ENCODE results near the gene CLEC3B. TPM values are rescaled to one million over a fixed set of nuclear protein-coding genes. Genes with fewer than 3 reads are reported as not detected.
"Not testable (repeated sequence)": the region's sequence is repeated elsewhere in the genome, so short reads cannot be mapped to it uniquely, and the experiment has no call there.

Gene CLEC3B
- total RNA-seq, 2 donors from 2014 or later: 13.7 to 19.2 TPM

DNA sequence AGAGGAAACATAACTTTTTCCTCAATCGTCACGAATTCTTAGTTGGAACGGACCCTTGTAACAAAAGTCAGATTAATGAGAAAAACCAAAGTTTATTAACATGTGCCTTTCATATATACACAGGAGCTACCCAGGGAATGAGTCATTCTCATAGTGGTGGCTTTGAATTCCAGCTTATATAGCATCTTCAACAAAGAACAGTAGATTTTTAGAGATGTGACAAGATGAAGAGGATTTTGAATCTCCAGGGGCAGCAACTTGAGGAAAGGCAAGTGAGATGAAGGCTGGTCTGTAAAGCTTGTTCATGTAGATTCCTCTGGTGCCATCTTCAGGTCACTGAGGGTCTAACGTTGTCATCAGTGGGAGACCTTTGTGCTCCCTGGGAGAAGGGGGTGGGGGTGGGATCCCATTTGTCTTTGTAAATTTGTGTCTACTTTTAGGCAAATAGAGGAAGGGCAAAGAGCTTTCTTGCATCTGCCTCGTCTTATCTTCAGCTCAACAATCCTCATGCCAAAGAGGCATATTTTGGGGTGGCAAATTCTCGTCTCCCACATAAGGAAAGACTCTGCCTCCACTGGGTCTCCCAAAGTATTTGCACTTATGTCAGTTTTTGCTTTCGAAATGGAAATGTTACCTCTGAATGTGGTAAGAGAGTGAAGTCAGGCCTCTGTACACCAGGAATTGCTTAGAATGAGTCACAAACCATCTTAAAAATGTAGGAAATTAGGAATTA lies 29.5 kb downstream of the CLEC3B start:
- no peak for ATAC-seq
- DNase-seq: no peak
- intact Hi-C loops (cut with DNase I, micrococcal nuclease): no loop called here

GRCh38 chr3:45056608-45057301 lies 30.7 kb downstream of the CLEC3B start:
- intact Hi-C loops (cut with DNase I, micrococcal nuclease): no loop called here
- no peak for DNase-seq
- ATAC-seq: peak; percentile 30

DNA sequence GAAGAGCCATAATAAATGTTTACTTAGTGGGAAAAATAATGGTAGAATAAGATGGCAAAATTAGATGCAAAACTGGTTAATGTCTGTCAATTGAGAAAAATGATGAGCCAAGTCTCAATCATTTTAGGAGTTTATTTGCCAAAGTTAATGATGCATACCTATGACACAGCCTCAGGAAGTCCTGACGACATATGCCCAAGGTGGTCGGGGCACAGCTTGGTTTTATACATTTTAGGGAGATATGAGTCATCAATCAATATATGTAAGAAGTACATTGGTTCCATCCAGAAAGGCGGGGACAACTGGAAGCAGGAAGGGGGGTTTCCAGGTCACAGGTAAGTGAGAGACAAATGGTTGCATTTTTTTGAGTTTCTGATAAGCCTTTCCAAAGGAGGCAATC lies 31.5 kb downstream of the CLEC3B start:
- no peak for DNase-seq
- no peak for ATAC-seq
- intact Hi-C loops (cut with DNase I, micrococcal nuclease): no loop called here

DNA sequence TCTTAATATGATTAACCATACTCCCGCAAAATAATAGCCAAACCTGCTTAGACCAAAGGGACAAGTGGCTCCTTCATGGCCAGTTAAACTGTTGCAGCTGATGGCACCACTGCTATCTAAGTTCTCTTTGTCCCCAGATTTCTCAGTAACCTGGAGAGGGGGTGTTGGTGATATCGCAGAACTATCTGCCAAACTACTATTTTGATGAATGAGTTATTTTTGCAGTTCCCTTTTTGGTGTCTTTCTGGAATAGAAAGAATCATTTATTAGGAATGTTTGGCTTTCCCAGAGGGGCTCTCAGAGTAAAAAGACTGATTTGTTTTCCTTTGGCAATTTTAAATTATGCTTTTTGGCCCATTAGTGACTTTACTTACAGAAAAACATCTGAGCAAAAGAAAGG lies 33.0 kb downstream of the CLEC3B start:
- ATAC-seq: no peak
- intact Hi-C loops (cut with DNase I, micrococcal nuclease): no loop called here
- DNase-seq: no peak

DNA sequence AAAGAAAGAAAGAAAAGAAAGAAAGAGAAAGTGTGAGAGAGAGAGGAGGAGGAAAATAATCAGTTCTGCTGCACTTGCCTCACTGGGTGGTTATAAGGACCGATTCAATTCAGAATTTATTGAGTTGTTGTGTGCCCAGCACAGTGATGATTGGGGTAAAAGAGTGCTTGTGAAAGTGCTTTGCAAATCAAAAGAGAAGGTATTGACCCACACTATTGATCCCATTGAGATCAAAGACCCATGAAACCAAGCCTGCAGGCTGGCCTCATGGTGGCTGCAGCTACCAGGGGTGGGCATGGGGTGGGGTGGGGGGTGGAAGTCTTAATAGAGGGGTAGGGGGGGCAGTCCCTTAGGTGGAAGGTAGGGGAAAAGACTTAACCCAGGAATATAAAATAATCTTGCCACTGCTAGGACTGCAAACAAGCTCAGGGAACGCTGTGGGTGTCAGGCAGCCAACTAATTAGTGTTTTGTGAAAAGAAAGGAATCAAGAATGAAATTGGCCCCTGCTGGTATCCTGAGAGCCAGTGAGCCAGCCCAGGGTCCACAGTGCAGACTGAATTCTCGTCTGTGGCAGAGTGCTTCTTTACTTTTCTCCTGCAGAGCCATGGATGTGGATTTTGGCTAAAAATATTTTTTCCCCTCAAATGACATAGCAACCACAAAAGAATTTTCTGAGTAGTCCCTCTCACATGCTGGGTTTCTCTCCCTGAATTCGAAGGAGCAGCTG lies 34.2 kb downstream of the CLEC3B start:
- no peak for DNase-seq
- intact Hi-C loops (cut with DNase I, micrococcal nuclease): no loop called here
- ATAC-seq: no peak

DNA sequence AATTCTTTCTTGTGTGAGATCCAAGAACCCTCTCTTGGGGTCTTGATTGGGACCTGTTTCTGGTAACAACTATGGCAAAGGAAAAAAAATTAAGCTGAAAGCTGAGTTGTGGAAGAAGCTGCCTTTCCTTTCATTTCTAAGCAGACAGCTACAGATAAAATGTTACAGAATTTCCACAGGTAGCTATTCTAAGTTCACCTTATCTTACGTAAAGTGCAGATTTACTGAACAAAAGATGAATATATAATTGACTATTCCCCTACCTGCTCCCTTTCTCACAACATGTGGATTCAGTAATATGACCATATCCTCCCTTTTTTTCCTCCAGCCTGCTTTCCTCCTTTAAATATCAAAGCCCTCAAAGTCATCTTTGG lies 36.6 kb downstream of the CLEC3B start:
- ATAC-seq (no peak), DNase-seq (no peak)
- intact Hi-C loops (cut with DNase I, micrococcal nuclease): no loop called here

GRCh38 chr3:45064512-45065372 lies 38.6 kb downstream of the CLEC3B start:
- DNase-seq: no peak
- intact Hi-C loops (cut with DNase I, micrococcal nuclease): no loop called here
- ATAC-seq: no peak

- ATAC-seq: no peak
- intact Hi-C loops (cut with DNase I, micrococcal nuclease): no loop called here
- no peak for DNase-seq
These were observed 39.2 kb downstream of the CLEC3B start for GRCh38 chr3:45065373-45065720.

GRCh38 chr3:45066109-45066801 lies 40.2 kb downstream of the CLEC3B start:
- DNase-seq (no peak), ATAC-seq (peak; percentile 72)
- intact Hi-C loops (cut with DNase I, micrococcal nuclease): no loop called here

DNA sequence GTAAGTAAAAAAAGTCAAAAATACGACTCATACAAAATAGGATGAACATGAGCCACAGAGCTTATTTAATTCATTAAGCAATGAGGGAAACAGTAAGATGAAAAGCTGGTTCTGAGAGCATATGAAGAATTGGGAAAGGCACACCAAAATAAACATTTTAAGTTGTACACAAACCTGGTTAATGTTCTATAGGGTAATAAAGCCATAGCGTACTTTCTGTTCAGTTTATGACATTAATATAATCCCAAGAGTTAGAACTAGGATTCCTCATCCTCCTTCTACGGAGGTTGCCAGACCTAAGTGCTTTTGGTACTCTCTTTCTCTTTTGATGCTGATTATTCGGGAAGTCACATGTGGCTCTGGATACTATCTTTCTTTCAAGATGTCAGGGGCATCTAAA lies 41.4 kb downstream of the CLEC3B start:
- intact Hi-C loops (cut with DNase I, micrococcal nuclease): no loop called here
- DNase-seq (no peak), ATAC-seq (peak; percentile 83)

DNA sequence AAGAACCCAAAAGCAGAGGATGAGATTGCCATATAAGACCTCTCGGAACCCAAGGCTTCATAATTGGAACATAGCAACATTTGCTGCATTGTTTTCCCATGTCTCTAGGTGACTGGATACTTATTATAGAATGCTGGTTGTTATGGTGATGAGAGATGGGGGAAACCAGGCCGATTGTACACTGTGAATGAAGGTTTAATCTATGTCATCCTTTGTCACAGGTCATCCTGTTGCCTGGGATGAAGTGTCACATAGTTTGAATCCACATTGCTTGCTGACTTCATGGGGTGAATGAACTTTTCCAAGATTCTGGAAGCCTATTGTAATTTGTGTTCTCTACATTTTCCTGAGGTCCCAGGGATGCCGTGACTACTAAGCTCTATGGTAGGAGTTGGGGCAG lies 41.8 kb downstream of the CLEC3B start:
- DNase-seq (no peak), ATAC-seq (no peak)
- intact Hi-C loops (cut with DNase I, micrococcal nuclease): no loop called here

GRCh38 chr3:45071075-45071474 lies 45.0 kb downstream of the CLEC3B start:
- ATAC-seq: no peak
- intact Hi-C loops (cut with DNase I, micrococcal nuclease): no loop called here

DNA sequence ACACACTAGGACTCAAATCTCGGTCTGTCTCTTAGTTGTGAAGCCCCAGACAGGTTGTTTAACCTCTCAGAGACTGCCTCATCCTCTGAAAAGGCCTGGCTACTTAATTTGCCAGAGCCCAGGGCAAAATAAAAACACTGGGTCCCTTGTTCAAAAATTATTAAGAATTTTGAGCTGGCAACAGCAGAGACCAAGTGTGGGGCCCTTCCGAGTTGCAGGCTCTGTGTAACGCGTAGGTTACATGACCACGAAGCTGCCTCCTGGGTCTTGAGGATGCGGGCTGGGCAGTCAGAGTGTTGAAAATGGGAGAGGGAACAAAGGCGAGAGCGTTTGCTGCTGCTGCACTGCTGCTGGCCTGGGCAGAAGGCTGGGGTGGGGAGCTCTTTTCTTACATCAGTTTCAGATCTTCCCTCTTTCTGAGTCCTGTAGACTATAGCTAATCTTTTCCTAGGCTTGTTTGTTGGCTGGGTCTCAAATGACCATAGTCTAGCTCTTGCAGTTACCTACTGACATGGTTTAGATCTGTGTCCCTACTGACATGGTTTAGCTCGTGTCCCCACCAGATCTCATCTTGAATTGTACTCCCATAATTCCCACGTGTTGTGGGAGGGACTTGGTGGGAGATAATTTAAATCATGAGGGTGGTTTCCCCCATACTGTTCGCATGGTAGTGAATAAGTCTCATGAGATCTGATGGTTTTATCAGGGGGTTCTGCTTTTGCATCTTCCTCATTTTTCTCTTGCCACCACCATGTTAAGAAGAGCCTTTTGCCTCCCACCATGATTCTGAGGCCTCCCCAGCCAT lies 49.9 kb downstream of the CLEC3B start:
- DNase-seq (no peak), ATAC-seq (no peak)
- intact Hi-C loops (cut with DNase I, micrococcal nuclease): no loop called here

More at GRCh38 chr3:45071075-45071474, 45.0 kb downstream of the CLEC3B start:
- DNase-seq: no peak

DNA sequence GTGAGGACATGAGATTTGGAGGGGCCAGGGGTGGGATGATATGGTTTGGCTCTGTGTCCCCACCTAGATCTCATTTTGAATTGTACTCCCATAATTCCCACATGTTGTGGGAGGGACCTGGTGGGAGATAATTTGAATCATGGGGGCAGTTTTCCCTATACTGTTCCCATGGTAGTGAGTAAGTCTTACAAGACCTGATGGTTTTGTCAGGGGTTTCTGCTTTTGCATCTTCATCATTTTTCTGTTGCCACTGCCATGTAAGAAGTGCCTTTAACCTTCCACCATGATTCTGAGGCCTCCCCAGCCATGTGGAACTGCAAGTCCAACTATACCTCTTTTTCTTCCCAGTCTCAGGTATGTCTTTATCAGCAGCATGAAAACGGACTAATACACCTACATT lies 52.2 kb downstream of the CLEC3B start:
- ATAC-seq; DNase-seq; intact Hi-C loops (cut with DNase I, micrococcal nuclease): not testable (repeated sequence)

DNA sequence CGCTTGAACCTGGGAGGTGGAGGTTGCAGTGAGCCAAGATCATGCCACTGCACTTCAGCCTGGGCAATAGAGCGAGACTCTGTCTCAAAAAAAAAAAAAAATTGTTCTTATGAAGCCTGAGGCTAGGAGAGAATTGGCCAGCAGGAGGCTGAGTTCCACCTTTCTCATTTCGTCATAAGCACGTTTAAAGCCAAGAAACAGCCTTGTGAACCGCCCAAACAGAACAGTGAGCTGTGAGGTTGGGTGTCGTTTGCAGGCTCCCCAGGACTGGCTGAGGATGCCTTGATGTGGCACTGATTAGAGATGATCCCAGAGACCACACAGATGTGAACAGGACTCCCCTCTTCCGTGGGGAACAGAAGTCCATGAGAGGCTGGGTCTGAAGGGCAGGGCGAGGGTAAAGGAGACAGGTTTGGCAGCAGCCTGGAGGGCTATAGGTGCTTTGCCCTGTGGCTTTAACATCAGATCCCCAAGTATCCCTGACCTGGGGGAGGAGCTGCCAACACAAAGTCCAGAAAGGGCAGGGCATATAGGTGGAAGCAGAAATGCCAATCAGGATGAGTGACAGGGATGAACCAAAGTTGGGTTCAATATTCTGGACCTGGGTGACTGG lies 52.9 kb downstream of the CLEC3B start:
- DNase-seq (peak; percentile 49 to 55), ATAC-seq (peak; percentile 76)
- intact Hi-C loops (cut with DNase I, micrococcal nuclease): no loop called here

- DNase-seq (no peak), ATAC-seq (peak; percentile 67)
- intact Hi-C loops (cut with DNase I, micrococcal nuclease): no loop called here
These were observed 53.6 kb downstream of the CLEC3B start for GRCh38 chr3:45079715-45080114.

DNA sequence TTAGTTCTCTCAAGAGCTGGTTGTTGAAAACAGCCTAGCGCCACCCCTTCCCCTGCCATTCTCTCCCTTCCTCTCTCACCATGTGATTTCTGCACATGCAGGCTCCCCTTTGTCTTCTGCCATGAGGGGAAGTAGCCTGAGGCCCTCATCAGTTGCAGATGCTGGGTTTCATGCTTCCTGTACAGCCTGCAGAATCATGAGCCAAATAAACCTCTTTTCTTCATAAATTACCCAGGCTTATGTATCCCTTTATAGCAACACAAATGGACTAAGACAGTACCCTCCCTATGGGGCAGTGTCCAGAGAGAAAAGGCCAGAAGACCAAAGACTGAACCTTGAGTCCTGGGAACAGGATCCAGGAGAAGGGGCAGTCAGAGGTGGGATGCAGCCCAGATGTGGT lies 54.7 kb downstream of the CLEC3B start:
- intact Hi-C loops (cut with DNase I, micrococcal nuclease): no loop called here

More for the DNA sequence above, 54.7 kb downstream of the CLEC3B start:
- no peak for ATAC-seq
- DNase-seq: no peak

All from left colon (tissue), 2 donors.